ENCODE measurements around the gene NFKBIB.
"Not testable (repeated sequence)": the region's sequence is repeated elsewhere in the genome, so short reads cannot be mapped to it uniquely, and the experiment has no call there.

The NFKBIB gene

GRCh38 chr19:38880076-38880881, 19.5 kb upstream of the NFKBIB start:
- no peak for TF ChIP-seq ZFX (IDR thresholded peaks at IDR 0.05)
- TF ChIP-seq, protein P1, sequence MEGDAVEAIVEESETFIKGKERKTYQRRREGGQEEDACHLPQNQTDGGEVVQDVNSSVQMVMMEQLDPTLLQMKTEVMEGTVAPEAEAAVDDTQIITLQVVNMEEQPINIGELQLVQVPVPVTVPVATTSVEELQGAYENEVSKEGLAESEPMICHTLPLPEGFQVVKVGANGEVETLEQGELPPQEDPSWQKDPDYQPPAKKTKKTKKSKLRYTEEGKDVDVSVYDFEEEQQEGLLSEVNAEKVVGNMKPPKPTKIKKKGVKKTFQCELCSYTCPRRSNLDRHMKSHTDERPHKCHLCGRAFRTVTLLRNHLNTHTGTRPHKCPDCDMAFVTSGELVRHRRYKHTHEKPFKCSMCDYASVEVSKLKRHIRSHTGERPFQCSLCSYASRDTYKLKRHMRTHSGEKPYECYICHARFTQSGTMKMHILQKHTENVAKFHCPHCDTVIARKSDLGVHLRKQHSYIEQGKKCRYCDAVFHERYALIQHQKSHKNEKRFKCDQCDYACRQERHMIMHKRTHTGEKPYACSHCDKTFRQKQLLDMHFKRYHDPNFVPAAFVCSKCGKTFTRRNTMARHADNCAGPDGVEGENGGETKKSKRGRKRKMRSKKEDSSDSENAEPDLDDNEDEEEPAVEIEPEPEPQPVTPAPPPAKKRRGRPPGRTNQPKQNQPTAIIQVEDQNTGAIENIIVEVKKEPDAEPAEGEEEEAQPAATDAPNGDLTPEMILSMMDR (conservative IDR thresholded peaks at IDR 0.05): no peak
- no peak overlapping the region for H3K27ac ChIP-seq

- no peak for TF ChIP-seq ZFX (IDR thresholded peaks at IDR 0.05)
- TF ChIP-seq, protein P1 (conservative IDR thresholded peaks at IDR 0.05): no peak
- no peak overlapping the region for H3K27ac ChIP-seq
Observed at GRCh38 chr19:38880882-38881609, 18.7 kb upstream of the NFKBIB start.

DNA sequence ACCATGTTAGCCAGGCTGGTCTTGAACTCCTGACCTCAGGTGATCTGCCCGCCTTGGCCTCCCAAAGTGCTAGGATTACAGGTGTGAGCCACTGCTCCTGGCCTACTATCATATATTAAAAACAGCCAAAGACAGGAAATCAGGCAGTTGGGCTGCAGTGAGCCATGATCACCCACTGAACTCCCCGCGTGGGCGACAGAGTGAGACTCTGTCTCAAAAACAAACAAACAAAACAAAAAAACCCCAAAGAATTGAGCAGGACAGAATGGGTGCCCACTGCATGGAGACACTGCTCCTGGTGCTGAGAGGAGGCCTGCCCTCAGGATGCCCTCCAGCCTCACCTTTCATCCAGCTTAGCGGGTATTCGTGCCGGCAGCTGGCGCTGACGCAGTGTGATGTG, 16.5 kb upstream of the NFKBIB start:
- H3K27ac ChIP-seq: no peak overlapping the region
- TF ChIP-seq ZFX (IDR thresholded peaks at IDR 0.05): no peak
- TF ChIP-seq, protein P1 (conservative IDR thresholded peaks at IDR 0.05): no peak

DNA sequence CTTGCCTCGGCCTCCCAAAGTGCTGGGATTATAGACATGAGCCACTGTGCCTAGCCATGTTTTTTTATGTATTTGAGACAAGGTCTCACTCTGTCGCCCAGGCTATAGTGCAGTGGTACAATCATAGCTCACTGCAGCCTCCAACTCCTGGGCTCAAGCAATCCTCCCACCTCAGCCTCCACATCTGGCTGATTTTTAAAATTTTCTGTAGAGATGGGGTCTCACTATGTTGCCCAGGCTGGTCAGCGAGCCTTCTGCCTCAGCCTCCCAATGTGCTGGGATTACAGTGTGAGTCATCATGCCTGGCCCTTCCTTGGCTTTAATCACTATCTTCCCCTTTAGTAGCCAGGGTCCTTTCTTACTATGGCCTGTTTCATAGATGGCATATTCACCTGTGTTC, 15.1 kb upstream of the NFKBIB start:
- not testable (repeated sequence) for H3K27ac ChIP-seq

DNA sequence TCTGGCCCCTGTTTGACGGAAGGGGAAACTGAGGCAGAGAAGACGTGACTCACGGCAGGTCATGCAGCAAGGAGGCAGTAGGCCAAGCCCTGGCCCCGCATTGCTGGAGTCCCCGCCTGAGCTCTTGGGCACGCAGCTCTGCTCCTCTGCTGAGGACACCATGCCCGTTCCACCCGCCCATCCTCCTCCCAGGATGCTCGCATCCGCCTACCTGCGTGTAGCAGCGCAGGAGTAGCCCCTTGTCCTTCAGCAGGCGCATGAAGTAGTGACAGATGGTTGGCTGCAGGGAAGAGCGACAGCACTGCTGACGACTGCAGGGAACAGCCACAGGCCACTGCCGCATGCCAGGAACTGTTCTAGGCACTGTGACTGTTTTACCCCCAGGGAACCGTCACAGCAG, 10.9 kb upstream of the NFKBIB start:
- TF ChIP-seq ZFX (IDR thresholded peaks at IDR 0.05): no peak
- TF ChIP-seq, protein P1 (conservative IDR thresholded peaks at IDR 0.05): no peak
- H3K27ac ChIP-seq: no peak overlapping the region

- TF ChIP-seq ZFX (IDR thresholded peaks at IDR 0.05): no peak
- TF ChIP-seq, protein P1 (conservative IDR thresholded peaks at IDR 0.05): no peak
- no peak overlapping the region for H3K27ac ChIP-seq
Observed at GRCh38 chr19:38889803-38890202, 10.0 kb upstream of the NFKBIB start.

- no peak for TF ChIP-seq ZFX (IDR thresholded peaks at IDR 0.05)
- TF ChIP-seq, protein P1 (conservative IDR thresholded peaks at IDR 0.05): no peak
Observed at GRCh38 chr19:38890686-38891085, 9.1 kb upstream of the NFKBIB start.

More at GRCh38 chr19:38890686-38891085, 9.1 kb upstream of the NFKBIB start:
- H3K27ac ChIP-seq: no peak overlapping the region

Data from C4-2B (cell line).